SIG-M5 treated with dmso at 0.1 percent for 504 hours (cell line): ENCODE measurements around the gene PTPA.
"Not testable (repeated sequence)": the region's sequence is repeated elsewhere in the genome, so short reads cannot be mapped to it uniquely, and the experiment has no call there.

Experiments
- DNase-seq: peaks from one replicate; lab custom pipeline; 2025; ENCODE audit not compliant: unreplicated experiment; lab: John Stamatoyannopoulos, UW

The PTPA gene

GRCh38 chr9:129197045-129197444 is 85.8 kb downstream of the PTPA start:
- not testable (repeated sequence) for DNase-seq

- DNase-seq = no peak
Measured at GRCh38 chr9:129197978-129198318, 86.7 kb downstream of the PTPA start.
